ENCODE data around the gene GPR151. TPM values are rescaled to one million over a fixed set of nuclear protein-coding genes. Genes with fewer than 3 reads are reported as not detected.
A peak's percentile ranks its signal among the peaks of the same experiment; 100 is the strongest.

GPR151 gene
- total RNA-seq, 2 donors from 2014 or later, result not detected

- no peaks in the 10 kb centered on the region for H3K36me3 ChIP-seq
- intact Hi-C loops (cut with DNase I), result loop anchor here (5.0 kb wide), 2 partner anchors 427 to 647 kb away; no protein-coding TSS in a partner anchor
- no peaks in the 10 kb centered on the region for H3K9me3 ChIP-seq
- H3K9ac ChIP-seq (ENCODE audit: low read depth in 2 of 2, low read length in 2 of 2), result no peak overlapping the region
- no peak overlapping the region for H3K4me3 ChIP-seq
- H3K4me1 ChIP-seq, result no peaks in the 10 kb centered on the region
- no peaks in the 10 kb centered on the region for H3K27me3 ChIP-seq
- H3K27ac ChIP-seq, result no peak overlapping the region
- no peak for DNase-seq
- TF ChIP-seq CTCF (IDR thresholded peaks at IDR 0.05), result no peak
Observed at GRCh38 chr5:146540414-146540813, 24.4 kb upstream of the GPR151 start.

- no peaks in the 10 kb centered on the region for H3K36me3 ChIP-seq
- intact Hi-C loops (cut with DNase I), result loop anchor here (5.0 kb wide), 2 partner anchors 427 to 647 kb away; no protein-coding TSS in a partner anchor
- H3K4me3 ChIP-seq, result no peak overlapping the region
- no peaks in the 10 kb centered on the region for H3K4me1 ChIP-seq
- no peak for DNase-seq
- no peak overlapping the region for H3K9ac ChIP-seq (ENCODE audit: low read depth in 2 of 2, low read length in 2 of 2)
- H3K27me3 ChIP-seq, result no peaks in the 10 kb centered on the region
- H3K9me3 ChIP-seq, result no peaks in the 10 kb centered on the region
- TF ChIP-seq CTCF (IDR thresholded peaks at IDR 0.05), result no peak
- H3K27ac ChIP-seq, result no peak overlapping the region
Observed at GRCh38 chr5:146539973-146540372, 24.0 kb upstream of the GPR151 start.

DNA sequence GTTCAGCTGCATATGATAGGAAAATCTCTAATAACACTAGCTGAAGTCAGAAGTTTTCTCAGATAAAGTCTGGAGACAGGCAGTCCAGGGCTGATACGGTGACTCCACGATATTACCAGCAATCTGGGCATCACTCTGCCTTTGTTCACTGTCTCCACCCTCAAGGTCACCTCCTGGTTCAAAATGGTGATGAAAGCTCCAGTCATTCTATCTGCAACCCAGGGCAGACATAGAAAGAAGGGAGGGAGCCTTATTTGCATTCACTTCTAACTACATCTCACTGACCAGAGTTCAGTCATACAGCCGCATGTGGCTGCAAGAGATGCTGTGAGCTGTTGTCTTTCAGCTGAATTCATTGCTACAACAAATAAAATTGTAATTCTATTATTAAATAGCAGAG lies 22.4 kb upstream of the GPR151 start:
- no peaks in the 10 kb centered on the region for H3K9me3 ChIP-seq
- no peak overlapping the region for H3K9ac ChIP-seq (ENCODE audit: low read depth in 2 of 2, low read length in 2 of 2)
- intact Hi-C loops (cut with DNase I), result no loop called here
- no peak for DNase-seq
- no peaks in the 10 kb centered on the region for H3K36me3 ChIP-seq
- H3K4me3 ChIP-seq, result no peak overlapping the region
- H3K27ac ChIP-seq, result no peak overlapping the region
- no peaks in the 10 kb centered on the region for H3K27me3 ChIP-seq
- TF ChIP-seq CTCF (IDR thresholded peaks at IDR 0.05), result no peak
- H3K4me1 ChIP-seq, result no peaks in the 10 kb centered on the region

- Histone ChIP-seq H3K4me1 (no peaks in the 10 kb centered on the region), H3K27me3 (no peaks in the 10 kb centered on the region), H3K27ac (no peak overlapping the region), H3K9me3 (no peaks in the 10 kb centered on the region), H3K36me3 (no peaks in the 10 kb centered on the region), H3K9ac (ENCODE audit: low read depth in 2 of 2, low read length in 2 of 2) (no peak overlapping the region), H3K4me3 (no peak overlapping the region)
- no peak for TF ChIP-seq CTCF (IDR thresholded peaks at IDR 0.05)
- no peak for DNase-seq
- intact Hi-C loops (cut with DNase I), result no loop called here
Observed at GRCh38 chr5:146533882-146534281, 17.9 kb upstream of the GPR151 start.

- H3K27ac ChIP-seq, result no peak overlapping the region
- no peak overlapping the region for H3K4me3 ChIP-seq
- H3K27me3 ChIP-seq, result no peaks in the 10 kb centered on the region
- DNase-seq, result peak; percentile 71
- TF ChIP-seq CTCF (IDR thresholded peaks at IDR 0.05), result peak; percentile 61
- intact Hi-C loops (cut with DNase I), result no loop called here
- no peaks in the 10 kb centered on the region for H3K36me3 ChIP-seq
- H3K9ac ChIP-seq (ENCODE audit: low read depth in 2 of 2, low read length in 2 of 2), result no peak overlapping the region
- no peaks in the 10 kb centered on the region for H3K4me1 ChIP-seq
- H3K9me3 ChIP-seq, result no peaks in the 10 kb centered on the region
Observed at GRCh38 chr5:146533260-146533857, 17.4 kb upstream of the GPR151 start.
